HK-2 (cell line): ENCODE measurements around the gene TRPM8.
A peak's percentile ranks its signal among the peaks of the same experiment; 100 is the strongest.

Experiments
- DNase-seq: peaks from one replicate; pipeline ENCODE4 v3.0.0-alpha.2; 2018; ENCODE audit not compliant: unreplicated experiment

Gene TRPM8

DNA sequence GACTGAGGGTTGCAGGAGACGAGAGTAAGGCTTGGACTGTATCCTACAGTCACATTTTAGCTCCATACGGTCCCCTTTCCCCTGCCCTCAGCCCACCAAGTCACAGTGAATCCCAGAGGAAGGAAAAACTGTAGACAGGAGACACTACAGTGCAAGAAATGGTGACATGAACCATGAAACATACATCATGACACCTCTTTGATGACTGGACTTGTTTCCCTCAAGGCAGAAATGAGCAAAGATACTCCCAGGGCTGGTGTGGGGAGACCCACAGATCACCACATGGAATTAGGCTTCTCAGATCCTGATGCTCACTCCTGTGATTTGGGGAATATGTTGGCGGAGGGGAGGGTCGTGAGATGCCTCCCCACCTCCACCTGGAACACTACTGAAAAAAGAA is 85.1 kb downstream of the TRPM8 start:
- DNase-seq = no peak

DNA sequence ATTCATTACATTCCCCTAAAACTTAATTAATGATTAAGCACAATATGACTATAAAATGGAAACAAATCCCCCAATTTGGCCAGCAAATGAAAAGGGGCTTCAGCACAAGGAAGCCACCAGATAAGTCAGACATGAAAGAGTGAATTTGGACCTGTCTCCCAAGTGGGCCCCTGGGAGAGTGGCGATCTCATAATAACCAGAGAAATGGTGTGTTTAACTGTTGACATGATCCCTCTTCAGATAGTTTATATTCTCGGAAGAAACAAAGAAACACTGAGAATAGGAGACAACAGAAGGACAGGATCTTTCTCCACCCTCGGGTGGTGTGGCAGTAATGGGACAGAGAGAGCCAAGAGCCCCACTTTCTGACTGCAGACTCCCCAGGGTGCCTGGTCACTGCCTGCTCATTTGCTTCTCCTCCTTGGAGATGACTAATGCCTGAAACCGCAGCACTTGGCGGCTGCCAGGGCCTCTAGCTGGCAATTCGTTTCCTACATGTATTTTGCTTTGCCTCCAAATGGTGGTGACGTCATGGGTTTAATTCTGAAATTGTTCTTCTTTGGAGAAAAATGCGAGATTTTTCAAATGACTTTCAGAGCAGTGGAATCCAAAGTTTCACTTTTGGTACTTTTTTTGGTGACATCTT is 86.9 kb downstream of the TRPM8 start:
- peak; percentile 80 for DNase-seq

DNA sequence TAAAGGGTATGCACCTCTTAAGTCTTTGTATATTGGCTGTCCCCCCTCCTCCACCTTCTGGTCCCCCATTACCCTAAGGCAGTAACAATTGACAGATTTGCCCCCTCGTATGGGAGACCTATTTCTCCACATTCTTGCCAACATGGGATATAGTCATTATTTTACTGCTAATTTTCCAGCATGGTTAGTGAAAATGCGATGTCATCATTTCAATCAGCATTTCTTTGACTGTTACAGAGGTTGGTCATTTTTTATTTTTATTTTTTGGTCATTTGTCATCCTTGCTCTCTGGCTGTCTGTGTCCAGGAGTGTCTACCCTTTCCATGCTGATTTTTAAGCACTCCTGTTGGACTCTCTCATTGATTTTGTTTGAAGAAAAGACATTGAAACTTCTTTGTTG is 88.0 kb downstream of the TRPM8 start:
- no peak for DNase-seq

DNA sequence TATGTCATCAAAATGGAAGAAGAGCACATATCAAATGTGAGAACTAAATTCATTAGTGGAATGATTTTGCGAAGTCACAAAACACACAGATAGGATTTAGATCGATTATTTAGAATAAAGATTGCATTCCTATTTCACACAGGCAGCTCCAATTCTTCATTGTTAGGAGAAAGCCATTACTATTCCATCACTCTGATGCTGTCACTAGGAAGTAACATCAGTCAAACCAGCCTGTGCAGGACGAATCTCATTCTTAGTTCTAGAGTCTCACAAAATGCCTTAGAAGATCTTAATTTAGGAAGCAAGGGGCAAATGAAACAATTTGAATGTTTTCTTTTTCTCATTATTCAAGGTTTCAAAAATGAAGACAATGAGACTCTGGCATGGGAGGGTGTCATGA is 89.3 kb downstream of the TRPM8 start:
- no peak for DNase-seq

DNA sequence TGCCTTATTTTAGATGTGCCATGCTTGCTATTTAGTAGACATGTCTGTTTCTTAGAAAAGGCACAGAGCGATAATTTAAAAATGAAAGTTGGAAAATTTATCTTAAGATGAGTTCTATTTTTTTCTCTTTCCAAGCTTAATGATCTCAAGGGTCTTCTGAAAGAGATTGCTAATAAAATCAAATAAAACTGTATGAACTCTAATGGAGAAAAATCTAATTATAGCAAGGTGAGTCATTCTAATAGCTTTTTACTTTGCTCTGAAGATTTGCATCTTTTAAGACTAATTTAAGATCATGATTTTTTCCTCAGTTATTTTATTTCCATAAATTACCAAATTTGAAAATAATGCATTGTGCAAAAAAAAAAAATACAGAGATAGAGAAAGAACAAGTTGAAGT is 97.3 kb downstream of the TRPM8 start:
- no peak for DNase-seq

DNA sequence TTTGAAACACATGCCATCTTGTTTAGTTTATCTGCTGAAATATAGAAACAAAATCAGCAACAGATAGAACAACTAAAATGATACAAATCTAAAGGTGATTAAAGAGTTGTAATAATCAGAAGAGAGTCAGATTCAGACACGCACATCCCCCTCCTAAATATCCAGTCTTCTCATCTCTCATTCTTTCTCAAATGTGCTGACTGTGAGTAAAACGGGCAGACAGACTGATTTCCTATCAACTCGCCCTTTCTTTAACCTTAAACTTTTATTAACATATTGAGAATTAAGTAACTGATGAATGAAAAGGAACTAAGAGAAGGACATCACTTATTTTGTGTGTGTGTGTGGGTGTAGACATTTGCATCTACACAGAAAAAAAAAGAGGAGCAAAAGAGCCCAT is 98.7 kb downstream of the TRPM8 start:
- no peak for DNase-seq

DNA sequence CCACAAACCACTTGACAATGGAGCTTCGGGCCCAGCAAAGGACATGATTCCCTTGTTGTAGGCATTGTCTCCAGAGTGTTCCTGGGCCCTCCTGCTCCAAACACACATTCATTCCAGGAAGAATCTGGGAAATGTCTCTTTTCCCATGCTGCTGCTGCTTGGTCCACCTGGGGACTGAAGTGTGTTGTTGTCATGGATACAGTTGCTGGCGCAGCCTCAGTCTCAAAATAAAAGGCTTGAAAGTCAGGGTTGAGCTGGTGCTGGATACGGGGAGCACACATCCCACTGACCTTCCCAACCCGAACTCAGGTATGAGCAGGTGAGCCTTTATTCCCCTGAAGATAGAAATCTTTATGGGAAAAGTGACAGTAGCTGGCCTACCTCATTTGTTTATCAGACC is 102.7 kb downstream of the TRPM8 start:
- no peak for DNase-seq

DNA sequence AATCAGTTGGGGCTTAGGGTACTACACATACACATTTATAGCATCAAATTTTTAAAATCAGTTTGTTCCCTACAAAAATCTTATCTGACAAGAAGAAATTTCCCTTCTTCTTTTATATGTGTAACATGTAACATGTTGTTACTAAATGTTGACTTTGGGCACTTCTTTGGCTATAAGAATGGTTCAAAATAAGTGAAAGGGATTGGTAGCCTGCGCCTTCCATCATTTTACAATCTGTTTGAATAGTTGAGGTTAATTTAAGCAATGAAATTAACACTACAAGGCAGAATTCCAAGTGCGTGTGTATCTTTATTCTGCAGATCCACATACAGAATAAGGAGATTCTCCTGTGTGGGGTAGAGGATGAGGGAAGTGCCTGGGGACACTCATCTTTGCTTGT is 103.2 kb downstream of the TRPM8 start:
- DNase-seq = no peak

DNA sequence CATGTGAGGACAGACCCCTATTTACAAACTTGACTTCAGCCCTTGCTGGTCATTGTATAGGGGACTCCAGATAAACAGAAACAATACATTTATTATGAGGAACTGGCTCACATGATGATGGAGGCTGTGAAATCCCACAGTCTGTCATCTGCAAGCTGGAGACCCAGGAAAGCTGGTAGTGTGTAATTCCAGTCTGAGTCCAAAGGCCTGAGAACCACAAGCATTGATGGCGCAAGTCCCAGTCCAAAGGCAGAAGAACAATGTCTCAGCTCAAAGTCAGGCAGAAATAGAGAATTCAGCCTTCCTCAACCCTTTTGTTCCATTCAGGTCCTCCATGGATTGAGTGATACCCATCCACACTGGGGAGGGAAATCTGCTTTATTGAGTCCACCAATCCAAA is 105.3 kb downstream of the TRPM8 start:
- no peak for DNase-seq

DNA sequence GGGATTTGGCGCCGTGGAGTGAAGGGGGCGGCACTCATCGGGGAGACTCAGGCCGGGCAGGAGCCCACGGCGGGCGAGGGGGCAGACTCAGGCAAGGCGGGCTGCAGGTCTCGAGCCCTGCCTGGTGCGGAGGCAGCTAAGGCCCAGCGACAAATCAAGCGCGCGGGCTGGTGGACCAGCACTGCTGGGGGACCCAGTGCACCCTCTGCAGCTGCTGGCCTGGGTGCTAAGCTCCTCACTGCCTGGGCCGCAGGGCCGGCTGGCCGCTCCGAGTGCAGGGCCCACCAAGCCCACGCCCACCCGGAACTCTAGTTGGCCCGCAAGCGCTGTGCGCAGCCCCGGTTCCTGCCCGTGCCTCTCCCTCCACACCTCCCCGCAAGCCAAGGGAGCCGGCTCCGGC is 107.1 kb downstream of the TRPM8 start:
- no peak for DNase-seq

DNA sequence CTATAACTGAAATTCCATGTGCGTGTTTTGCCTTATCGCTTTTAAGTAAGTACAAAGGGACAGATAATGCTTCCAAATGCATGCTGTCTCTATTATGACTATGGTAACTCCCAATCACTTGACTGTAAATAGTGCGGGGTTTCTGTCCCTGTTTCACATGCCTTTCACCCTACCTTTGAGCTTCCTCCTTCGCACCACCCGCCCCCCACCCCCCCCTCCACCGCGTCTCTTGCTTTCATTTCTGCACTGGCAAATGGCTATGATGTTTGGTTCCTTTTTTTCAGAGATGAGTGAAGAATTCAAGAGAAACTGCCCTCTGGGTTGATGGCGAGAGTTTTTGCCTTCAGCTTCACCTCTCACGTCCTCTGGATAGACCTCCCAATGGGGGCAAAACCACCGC is 108.3 kb downstream of the TRPM8 start:
- DNase-seq = no peak

DNA sequence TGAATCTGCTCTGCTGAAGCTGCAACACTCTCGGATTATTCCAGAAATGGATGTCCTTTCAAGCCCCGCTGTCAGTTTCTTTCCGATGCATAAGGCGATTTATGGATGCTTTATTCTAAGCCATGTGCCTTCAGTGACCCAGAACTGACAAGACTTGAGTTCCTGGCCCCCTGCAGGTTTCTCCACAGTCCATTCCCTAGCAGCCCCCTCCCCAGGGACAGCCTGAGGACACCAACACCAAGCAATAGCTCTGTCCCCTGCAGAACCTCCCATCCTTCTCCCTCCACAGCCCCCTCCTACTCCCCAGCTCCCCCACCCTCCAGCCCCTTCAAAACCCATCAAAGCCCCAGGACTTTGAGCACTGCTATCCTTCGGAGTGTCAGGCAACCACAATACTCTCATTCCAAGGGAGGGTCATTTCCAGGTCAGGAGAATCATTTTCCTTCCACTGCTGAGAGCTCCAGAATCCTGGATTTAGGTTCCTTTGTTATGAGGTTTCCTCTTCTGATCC is 108.8 kb downstream of the TRPM8 start:
- no peak for DNase-seq

DNA sequence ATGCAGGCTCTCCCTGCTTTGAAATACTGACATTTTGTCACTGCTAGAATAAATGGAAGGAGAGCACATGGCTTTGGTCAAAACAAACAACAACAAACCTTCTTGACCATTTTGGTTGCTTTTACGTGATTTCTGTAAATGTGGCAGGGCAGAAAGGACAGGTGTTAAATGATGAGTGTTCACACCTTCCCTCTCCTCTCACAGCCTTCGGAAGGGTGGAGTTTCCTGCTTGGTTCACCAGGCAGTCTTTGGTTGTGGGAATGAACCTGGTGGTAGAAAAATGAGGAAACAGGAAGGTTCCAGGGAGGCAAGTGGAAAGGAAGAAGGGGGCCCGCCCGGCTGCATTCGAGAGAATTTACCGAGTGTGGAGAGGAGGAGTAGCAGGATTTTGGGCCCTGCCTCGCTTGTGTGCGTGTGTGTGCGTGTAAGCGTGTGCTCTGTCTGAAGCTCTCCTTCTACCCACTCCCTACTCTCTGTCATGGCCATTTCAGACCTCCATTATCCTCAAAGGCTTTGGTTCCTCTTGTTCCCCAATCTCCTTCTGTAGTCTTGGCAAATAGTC is 109.6 kb downstream of the TRPM8 start:
- DNase-seq = no peak

DNA sequence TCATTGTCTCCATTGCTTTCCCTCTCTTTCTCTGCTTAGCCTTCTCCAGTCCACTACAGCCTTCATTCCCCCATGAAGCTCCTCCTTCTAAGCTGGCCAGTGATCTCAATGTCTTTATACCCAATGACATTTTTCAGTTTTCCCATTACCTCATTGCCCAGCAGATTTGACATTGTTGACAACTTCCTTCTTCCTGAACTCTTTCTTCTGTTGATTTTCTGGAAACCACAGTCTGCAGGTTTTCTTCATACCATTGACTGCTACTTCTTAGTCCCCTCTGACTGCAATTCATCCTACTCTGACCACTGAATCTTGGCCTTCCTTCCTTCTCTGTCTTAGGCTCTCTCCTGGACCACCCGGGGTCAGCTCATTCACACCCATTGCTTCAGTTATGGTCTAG is 110.5 kb downstream of the TRPM8 start:
- DNase-seq = no peak

DNA sequence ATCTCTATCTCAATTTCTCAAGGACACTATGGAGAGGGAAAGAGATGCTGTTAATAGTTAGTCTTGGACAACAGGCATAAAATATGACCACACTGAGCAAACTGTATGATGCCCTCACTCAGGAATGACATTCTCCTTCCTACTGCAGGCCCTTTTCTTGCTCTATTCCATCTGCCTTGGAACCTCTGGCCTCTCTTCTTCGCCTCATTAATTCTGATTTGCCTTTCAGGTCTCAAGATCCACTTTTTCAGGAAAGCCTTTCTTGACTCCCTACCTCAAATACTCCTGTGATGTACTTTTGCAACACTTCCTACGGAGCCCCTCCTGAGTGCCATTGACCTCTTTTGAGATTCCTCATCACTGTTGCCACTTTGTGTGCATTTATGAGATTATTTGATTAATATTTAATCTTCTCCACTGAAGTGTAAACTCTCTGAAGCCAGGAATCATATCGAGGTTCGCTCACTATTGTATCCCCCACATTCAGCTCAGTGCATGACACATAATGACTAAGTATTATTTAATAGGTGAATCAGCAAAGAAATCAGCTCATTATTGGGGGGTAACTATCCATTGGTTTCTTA is 112.1 kb downstream of the TRPM8 start:
- peak; percentile 46 for DNase-seq

DNA sequence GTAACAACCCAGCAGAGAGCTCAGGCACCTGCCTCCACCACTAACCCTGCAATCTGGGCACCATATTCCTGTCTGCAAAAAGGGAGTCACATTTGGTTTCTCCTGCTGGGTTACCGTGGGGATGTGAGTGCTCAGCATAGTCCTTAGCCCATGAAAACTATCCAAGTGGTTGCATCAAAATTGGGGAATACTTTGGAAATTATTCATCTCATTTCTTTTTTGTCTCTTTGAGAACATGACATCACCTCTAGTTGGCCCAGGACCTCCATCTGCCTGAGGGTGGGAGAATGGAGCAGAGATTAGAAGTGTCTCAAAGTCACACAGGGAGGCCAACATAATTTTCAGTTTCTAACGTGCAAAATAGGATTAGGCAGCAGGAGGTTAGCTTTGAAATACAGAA is 114.0 kb downstream of the TRPM8 start:
- no peak for DNase-seq

DNA sequence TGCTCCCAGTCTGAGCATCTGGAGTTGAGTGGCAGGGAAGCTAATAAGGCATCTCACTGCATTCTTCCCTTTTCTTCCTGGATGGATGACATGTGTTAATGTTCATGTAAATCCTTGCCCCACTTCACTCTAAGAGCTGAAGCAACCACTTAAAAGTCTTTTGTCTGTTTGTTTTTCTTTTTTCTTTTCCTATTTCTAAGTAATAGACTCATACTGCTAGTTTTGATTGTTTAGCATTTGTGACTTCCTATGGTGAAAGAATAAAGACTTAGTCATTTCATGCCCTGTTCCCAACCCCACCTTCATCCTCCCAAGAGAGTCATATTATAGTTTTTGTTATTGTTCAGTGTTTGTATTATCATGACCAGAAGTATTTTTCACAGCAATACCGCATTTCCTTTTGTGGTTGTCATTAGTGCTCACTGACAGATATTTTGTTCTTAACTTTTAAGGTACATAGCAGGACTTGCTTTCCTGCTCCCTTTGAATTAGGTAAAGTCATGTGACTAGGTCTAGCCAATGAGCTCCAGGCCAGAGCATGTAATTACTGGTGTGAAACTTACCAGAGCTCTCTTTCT is 115.2 kb downstream of the TRPM8 start:
- no peak for DNase-seq

DNA sequence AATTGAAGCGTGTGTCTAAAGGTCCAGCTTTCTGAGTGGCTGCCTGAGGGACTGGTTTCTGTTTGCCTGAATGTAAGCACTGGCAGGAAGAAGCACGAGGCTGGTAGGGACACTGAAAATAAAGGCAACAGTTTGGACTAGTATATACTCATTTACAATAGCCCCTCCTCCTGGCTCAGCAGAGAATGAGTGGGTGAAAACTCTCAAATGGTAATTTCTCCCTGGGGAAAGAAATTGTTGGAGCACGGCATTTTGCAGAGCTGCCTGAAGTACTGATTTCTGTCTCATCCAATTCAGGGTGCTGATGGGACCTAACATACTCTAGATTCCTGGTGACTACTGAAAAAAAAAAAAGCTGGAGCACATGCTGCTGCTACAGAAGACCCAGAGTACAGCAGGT is 116.0 kb downstream of the TRPM8 start:
- DNase-seq = no peak

DNA sequence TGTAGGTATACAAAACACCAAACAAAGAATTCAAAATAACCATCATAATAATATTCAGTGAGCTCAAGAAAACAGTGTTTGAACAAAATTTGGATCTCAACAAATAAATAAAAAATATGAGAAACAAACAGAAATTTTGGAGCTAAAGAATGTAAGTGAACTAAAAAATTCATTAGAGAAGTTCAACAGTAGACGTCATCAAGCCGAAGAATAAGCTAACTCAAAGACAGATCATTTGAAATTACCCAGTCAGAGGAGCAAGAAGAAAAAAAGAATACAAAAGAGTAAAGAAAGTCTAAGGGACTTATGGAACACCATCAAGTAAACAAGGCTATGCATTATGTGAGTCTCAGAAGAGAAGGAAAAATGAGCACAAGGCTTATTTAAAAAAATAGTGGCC is 116.7 kb downstream of the TRPM8 start:
- DNase-seq = no peak

DNA sequence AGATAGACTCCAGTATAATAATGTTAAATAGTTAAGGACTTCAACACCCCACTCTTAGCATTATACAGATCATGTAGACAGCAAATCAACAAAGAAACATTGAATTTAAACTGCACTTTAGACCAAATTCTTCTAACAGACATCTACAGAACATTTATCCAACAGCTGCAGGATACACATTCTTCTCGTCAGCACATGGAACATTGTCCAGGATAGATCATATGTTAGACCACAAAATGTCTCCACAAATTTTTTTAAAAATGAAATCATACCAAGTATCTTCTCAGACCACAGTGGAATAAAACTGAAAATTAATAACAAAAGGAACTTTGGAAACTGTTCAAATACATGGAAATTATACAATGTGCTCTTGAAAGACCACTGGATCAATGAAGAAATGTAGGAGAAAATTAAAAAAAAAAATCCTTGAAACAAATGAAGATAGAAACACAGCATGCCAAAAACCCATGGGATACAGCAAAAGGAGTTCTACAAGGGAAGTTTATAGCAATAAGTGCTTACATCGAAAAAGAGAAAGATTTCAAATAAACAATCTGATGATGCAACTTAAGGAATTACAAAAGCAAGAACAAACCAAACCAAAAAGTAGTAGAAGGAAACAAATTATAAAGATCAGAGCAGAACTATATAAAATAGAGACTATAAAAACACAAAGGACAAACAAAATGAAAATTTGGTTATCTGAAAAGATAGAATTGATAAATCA is 121.1 kb downstream of the TRPM8 start:
- no peak for DNase-seq

DNA sequence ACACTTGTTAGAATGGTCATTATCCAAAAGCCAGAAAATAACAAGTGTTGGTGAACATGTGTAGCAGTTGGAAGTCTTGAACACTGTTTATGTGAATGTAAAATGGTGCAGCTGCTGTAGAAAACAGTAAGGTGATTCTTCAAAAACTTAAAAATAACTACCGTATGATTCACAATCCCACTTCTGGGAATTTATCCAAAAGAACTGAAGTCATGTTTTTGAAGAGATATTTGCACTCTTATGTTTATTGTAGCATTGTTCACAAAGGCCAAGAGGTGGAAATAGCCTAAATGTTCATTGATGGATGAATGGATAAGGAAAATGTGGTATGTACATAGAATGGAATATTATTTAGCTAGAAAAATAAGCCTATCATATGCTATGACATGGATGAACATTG is 127.0 kb downstream of the TRPM8 start:
- DNase-seq = no peak

DNA sequence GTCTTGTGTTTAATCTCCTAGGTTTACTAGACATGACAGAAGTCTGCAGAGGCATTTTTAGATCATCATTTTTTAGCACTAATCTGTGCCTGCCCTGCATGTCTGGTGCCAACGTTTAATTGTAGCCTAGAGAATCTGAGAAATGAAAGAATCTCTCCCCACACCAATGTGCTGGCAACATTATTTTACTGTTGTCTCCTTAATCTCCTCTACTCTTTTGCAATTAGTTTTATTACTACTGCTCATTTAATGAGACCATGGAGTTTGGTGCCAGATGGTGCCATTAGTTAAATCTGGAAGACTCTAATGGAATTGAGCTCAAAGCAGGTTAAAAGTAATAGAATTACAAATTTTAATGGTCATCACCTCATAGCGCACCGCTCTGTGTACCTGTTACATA is 129.3 kb downstream of the TRPM8 start:
- DNase-seq = no peak

DNA sequence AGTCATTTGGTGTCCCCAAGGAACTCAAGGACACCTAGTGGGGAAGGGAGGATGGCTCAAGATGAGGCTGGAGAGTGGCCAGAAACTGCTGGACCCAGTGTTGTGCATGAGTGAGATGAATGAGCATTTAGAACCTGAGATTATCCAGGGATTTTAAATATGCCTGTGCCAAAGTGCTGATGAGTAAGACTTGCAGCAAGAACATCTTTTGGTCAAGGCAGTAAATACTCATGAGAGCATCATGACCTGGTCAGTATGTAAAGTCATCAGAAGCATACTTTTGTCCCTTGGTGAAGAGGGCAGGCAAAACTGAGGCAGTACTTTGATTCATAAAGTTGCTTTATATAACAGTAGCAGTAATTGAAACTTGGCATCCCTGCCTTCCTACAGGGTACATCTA is 130.2 kb downstream of the TRPM8 start:
- DNase-seq = no peak
